Activated CD8-positive, alpha-beta memory T cell treated with anti-CD3 and anti-CD28 coated beads, Interleukin-2, amount 50 U/mL, for 48 hours (primary cell): ENCODE results near the gene CKB.

Experiments
- DNase-seq: peaks from one replicate; pipeline ENCODE4 v3.0.0-alpha.2; 2020

Gene CKB

GRCh38 chr14:103549361-103550311 is 27.0 kb upstream of the CKB start:
- no peak for DNase-seq

- DNase-seq: no peak
Measured at GRCh38 chr14:103548463-103549351, 26.1 kb upstream of the CKB start.

GRCh38 chr14:103547941-103548462 is 25.4 kb upstream of the CKB start:
- DNase-seq: no peak

GRCh38 chr14:103547455-103547940 is 24.9 kb upstream of the CKB start:
- DNase-seq: no peak

DNA sequence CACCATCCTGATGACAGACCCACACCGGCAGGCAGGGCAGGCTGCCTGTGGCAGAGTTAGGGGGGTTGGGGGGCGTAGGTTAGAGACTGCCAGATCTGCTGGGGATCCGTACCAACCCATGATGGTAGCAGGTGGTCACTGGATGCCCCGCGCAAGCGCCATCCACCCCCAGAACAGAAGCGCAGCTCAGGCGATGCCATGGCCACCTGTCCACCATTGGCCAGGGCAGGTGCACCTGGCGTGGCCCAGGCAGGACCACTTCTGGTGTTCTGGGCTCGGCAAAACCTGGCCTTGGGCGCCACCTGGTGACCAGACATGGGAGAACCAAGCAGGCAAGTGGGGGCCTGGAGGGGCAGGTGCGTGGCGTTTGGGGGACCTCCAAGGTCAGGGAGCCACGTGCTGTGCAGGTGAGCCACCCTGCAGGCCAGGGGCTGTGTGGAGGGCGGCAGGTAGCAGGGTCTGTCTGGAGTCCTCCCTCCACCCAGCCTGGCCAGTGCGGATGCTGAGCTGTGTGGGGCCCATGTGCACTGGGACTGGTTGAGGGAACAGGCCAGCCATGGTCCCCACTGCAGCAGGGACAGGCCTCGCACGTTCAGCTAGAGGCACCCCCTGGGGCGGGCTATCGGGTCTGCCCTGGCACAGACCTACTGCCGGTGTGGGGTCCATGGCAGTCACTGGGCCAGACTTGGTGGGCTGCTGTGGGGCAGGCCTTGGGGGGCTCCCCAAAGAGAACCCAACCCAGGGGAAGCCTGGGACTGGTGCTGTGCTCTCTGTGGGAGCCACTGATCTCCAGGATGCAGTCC is 24.2 kb upstream of the CKB start:
- DNase-seq: peak; percentile 92

- no peak for DNase-seq
Measured at GRCh38 chr14:103545915-103546651, 23.5 kb upstream of the CKB start.

DNA sequence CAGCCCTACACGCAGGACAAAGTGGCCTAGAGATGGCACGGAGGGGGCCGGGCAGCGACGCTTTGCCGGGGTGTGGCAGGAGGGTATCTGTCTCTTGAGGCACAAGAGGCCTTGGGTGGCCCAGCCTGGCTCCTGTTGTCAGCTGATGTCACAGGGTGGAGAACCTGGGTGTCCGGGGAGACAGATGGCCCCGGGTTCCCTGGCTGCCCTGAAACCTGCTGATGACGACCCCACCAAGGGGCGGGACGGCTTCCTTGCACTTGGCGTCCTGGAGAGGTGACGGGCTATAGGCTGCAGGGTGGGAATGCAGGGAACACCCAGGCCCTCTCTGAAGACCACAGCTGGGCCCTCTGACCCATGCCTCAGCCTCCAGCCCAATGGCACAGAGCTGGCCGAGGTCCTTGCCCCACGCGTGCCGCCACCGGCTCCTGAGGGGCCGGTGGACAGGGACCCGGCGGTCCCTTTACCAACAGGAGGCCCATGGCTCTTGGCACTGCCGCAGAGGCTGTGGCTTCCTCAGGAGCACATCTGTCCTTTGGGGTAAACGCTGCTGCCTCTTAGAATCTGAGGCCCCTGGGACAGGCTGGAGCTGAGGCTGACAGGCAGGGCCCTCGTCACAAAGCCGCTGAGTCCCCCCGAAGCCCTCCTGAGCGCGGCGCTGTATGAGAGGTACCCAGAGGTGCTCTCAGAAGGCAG is 22.7 kb upstream of the CKB start:
- DNase-seq: no peak

- DNase-seq: no peak
Measured at GRCh38 chr14:103544388-103545218, 22.0 kb upstream of the CKB start.

GRCh38 chr14:103543721-103544387 is 21.2 kb upstream of the CKB start:
- DNase-seq: no peak

DNA sequence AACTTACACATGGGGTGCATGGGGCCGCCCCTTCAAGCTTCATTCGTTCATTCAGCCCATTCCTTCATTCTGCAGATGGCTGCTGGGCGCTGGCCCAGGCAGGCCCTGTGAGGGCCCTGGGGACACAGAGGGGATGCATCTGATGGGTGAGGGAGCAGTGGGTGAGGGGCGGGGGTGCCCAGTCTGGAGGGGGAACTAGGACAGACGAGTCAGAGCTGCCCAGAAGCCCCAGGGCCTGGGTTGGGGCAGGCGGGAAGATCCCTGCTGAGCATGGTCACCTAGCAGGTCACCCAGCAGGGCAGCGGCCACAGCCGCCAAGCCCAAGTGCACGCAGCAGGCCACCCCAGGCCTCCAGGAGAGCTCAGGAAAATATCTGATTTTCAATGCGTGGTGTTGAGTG is 20.5 kb upstream of the CKB start:
- no peak for DNase-seq

- no peak for DNase-seq
Measured at GRCh38 chr14:103542605-103543088, 20.0 kb upstream of the CKB start.

DNA sequence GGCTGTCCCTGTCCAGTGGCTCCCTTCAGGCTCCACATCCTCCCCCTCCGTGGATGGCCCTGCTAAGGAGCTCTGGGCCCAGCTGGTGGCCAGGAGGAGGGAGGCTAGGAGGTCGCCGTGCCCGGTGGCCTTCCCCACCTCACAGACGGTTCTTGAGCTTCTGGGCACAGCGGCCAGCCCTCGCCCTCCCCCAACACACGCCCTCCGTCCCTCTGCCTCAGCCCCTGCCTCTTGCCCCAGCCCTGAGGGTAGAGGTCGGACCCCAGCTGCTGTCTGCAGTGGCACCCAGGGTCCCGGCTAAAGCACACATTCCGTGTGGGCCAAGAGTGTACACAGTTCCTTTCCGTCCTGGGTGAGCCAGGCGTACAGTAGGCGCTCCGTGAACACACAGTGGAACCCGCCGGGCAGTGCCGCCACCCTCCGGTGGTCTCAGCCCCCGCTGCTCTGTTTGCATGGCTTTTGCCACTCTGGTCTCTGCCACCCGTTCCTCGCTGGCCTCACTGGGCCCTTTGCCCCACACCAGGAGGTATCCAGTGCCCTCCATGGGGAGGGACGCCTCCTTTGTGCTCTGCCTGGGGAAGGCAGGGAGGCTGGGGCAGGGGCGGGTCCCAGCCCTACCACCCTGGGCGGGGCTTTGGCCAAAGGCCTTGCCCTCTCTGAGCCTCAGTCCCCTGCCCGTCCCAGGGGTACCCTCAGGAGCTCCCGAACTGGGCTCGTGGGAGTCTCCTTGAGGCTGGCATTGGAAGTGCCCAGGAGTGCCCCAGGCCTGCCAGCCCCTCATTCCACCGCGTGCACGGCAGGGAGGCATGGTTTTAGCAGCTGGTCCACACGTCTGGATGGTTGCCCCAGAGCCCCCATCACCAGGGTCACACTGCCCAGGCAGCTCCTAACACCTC is 19.3 kb upstream of the CKB start:
- DNase-seq: no peak

GRCh38 chr14:103540821-103541708 is 18.4 kb upstream of the CKB start:
- no peak for DNase-seq

- no peak for DNase-seq
Measured at GRCh38 chr14:103539056-103539825, 16.6 kb upstream of the CKB start.

DNA sequence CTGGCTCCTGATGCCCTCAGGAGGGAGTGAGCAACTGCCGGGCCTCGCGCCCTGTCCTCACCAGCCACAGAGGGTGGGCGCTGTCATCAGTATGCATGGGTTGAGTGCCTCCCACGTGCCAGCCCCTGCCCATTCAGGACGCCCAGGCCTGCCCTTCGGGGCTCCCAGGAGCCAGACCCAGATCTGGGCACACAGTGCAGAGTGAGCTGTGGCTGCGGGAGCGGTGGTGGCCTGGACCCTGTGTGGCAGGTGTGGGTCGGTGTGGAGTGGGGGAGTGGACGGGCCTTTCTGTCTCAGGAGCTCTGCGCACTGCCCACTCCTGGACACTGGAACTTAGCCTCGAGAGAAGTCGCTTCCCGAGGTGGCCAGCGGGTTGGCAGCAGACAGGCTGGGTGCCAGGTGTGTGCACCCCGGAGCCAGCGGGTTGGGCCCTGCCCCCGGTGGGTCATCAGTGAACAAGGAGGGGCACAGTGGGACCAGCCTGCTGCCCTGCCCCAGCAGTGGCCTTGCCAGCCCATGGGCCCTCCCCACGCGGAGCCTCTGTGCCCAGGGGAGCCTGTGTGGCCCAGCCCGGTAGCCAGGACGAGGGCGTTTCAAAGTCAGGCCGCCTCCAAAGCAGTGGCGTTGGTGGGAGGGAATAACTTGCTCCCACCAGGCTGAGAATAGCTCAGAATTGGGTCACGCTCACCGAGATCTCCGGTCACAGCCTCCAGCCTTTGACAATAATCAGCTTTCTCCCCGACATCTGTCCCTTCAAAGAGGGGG is 15.8 kb upstream of the CKB start:
- no peak for DNase-seq
